HG02884 (cell line): Measurements from ENCODE around the gene EPHA4.

ENCODE experiments used
- ATAC-seq: cut with Tn5 transposase; IDR thresholded peaks from one replicate; pipeline ENCODE4 v1.9.1; 2021; ENCODE audit warnings: mild to moderate bottlenecking, moderate library complexity; ENCODE audit not compliant: unreplicated experiment

EPHA4 gene

GRCh38 chr2:221370857-221371211, 201.3 kb downstream of the EPHA4 start:
- ATAC-seq: no peak

DNA sequence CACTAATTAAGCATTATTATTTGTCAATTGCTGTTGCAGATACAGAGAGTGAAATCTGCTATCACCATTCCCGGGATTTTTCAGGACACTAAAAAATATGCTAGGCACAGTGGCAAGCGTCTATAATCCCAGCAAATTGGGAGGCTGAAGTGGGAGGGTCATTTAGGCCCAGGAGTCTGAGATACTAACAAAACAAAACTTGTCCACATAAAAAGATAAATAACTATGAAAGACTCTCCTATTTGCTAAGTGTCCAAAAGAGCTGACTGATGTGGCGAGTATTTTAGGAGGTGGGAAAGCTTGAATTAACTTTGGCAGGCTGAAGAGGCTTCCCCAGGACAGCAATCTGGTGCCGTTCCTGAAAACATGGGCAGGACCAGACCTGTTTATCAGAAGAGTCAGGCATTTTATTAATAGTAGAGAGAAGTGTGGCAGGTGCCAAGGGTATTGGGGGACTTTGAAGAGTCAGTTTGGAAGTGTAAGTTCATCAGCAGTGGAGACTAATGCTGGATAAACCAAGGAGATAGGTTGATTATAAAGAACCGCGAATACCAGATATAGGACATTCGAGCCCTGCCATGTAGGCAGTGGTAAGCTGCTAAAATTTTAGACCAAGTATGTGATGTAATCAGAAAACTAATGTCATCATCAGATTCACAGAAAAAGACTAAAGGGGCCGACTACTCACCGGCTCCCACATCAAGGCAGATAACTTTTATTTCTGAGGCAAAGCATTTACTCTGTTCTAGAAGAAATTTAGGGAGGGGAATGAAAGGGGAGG, 201.8 kb downstream of the EPHA4 start:
- no peak for ATAC-seq
